NT2/D1 (cell line): ENCODE data around the gene HHIPL1.

Experiments used
- DNase-seq: peaks from one replicate; pipeline ENCODE4 v3.0.0-alpha.2; 2011; ENCODE audit warnings: low read depth, low spot score
- H3K27me3 ChIP-seq: 2 replicates; pipeline ENCODE4 v1.6.0; 2011; ENCODE audit warnings: mild to moderate bottlenecking; ENCODE audit not compliant: insufficient read length, insufficient read depth
- H3K36me3 ChIP-seq: 2 replicates; pipeline ENCODE4 v1.6.1; 2011; ENCODE audit warnings: mild to moderate bottlenecking, low read length, mixed read lengths; ENCODE audit not compliant: insufficient read depth, insufficient read length
- H3K4me1 ChIP-seq: 2 replicates; pipeline ENCODE4 v1.5.1; 2011; ENCODE audit not compliant: insufficient read depth, insufficient read length
- H3K4me3 ChIP-seq: 2 replicates; pipeline ENCODE4 v1.5.1; 2011; ENCODE audit warnings: low read depth; ENCODE audit not compliant: insufficient read length
- H3K9ac ChIP-seq: 2 replicates; pipeline ENCODE4 v1.6.0; 2011; ENCODE audit warnings: low read depth; ENCODE audit not compliant: insufficient read length
- H3K9me3 ChIP-seq: 2 replicates; pipeline ENCODE4 v1.5.1; 2011; ENCODE audit warnings: mild to moderate bottlenecking, low read length; ENCODE audit not compliant: insufficient read depth
- SUZ12 ChIP-seq: IDR thresholded peaks from 2 replicates; pipeline ENCODE4 v1.6.1; 2011; ENCODE audit not compliant: insufficient read length, insufficient read depth; ENCODE audit errors: extremely low read depth
- YY1 ChIP-seq: IDR thresholded peaks from 2 replicates; pipeline ENCODE4 v1.6.1; 2011; ENCODE audit not compliant: insufficient read length, insufficient read depth
- ZNF274 ChIP-seq: IDR thresholded peaks from 2 replicates; pipeline ENCODE4 v1.6.1; 2011; ENCODE audit warnings: mild to moderate bottlenecking, low read depth, low read length

Gene HHIPL1

GRCh38 chr14:99728981-99729451 lies 84.1 kb downstream of the HHIPL1 start:
- H3K4me3 ChIP-seq, result no peak overlapping the region
- no peaks in the 10 kb centered on the region for H3K36me3 ChIP-seq
- TF ChIP-seq SUZ12 (no peak), ZNF274 (no peak), YY1 (no peak)
- no peaks in the 10 kb centered on the region for H3K27me3 ChIP-seq
- no peak for DNase-seq
- peaks cover 10% of the 10 kb centered on the region for H3K4me1 ChIP-seq
- H3K9ac ChIP-seq, result no peak overlapping the region
- H3K9me3 ChIP-seq, result no peaks in the 10 kb centered on the region
